HAP-1 (cell line): ENCODE measurements around the gene CRYAB.

Source experiments
- DNase-seq, 2 experiments: peaks; one replicate each; pipeline ENCODE4 v3.0.0-alpha.2; 2016 to 2020; ENCODE audit warnings: low spot score in 2 of 2
- H3K27me3 ChIP-seq: fragments of 250-450 bp; sonication (Bioruptor Pico); 2 replicates; pipeline ENCODE4 v1.5.1; 2020; ENCODE audit warnings: low read depth, mild to moderate bottlenecking, moderate library complexity
- H3K36me3 ChIP-seq: fragments of 250-450 bp; sonication (Bioruptor Pico); replicated peaks from 2 replicates; pipeline ENCODE4 v1.5.1; 2020; ENCODE audit warnings: mild to moderate bottlenecking
- H3K4me1 ChIP-seq: fragments of 250-450 bp; sonication (Bioruptor Pico); 2 replicates; pipeline ENCODE4 v1.5.1; 2020; ENCODE audit warnings: mild to moderate bottlenecking
- H3K4me3 ChIP-seq: fragments of 250-450 bp; sonication (Bioruptor Pico); 2 replicates; pipeline ENCODE4 v1.5.1; 2020; ENCODE audit warnings: mild to moderate bottlenecking, moderate library complexity
- H3K9me3 ChIP-seq: fragments of 250-450 bp; sonication (Bioruptor Pico); 2 replicates; pipeline ENCODE4 v1.5.1; 2020; ENCODE audit warnings: mild to moderate bottlenecking, moderate library complexity
- in situ Hi-C: fragments of 300-500 bp; cut with MboI; formaldehyde crosslinking; loops from 3 replicates; pipeline ENCODE4 v1.14.3; 2020; ENCODE audit warnings: low sequenced_read_pairs, inconsistent platforms, mixed read lengths

The CRYAB gene

GRCh38 chr11:111923951-111924350 lies 12.4 kb upstream of the CRYAB start:
- H3K4me3 ChIP-seq = no peak overlapping the region
- no peaks in the 10 kb centered on the region for H3K9me3 ChIP-seq
- H3K27me3 ChIP-seq = no peaks in the 10 kb centered on the region
- no peak for DNase-seq
- H3K4me1 ChIP-seq = peaks cover 12% of the 10 kb centered on the region
- no peaks in the 10 kb centered on the region for H3K36me3 ChIP-seq
- in situ Hi-C loops = no loop called here

- no peaks in the 10 kb centered on the region for H3K27me3 ChIP-seq
- no peaks in the 10 kb centered on the region for H3K9me3 ChIP-seq
- no peak overlapping the region for H3K4me3 ChIP-seq
- H3K36me3 ChIP-seq = no peaks in the 10 kb centered on the region
- peaks cover 12% of the 10 kb centered on the region for H3K4me1 ChIP-seq
- no peak for DNase-seq
- in situ Hi-C loops = no loop called here
Measured at GRCh38 chr11:111923351-111923788, 11.8 kb upstream of the CRYAB start.

GRCh38 chr11:111922803-111923202 lies 11.2 kb upstream of the CRYAB start:
- in situ Hi-C loops = no loop called here
- no peak for DNase-seq
- peaks cover 12% of the 10 kb centered on the region for H3K4me1 ChIP-seq

GRCh38 chr11:111921541-111922230 lies 10.1 kb upstream of the CRYAB start:
- in situ Hi-C loops = no loop called here

More at GRCh38 chr11:111922803-111923202, 11.2 kb upstream of the CRYAB start:
- Histone ChIP-seq H3K4me3 (no peak overlapping the region), H3K27me3 (no peaks in the 10 kb centered on the region), H3K9me3 (no peaks in the 10 kb centered on the region), H3K36me3 (no peaks in the 10 kb centered on the region)

GRCh38 chr11:111920908-111921307 lies 9.3 kb upstream of the CRYAB start:
- Histone ChIP-seq H3K9me3 (no peaks in the 10 kb centered on the region), H3K36me3 (no peaks in the 10 kb centered on the region), H3K27me3 (no peaks in the 10 kb centered on the region), H3K4me3 (no peak overlapping the region), H3K4me1 (peaks cover under 1% of the 10 kb centered on the region; the same call in 1 of the 2 replicates)
- no peak for DNase-seq
- in situ Hi-C loops = no loop called here

More at GRCh38 chr11:111921541-111922230, 10.1 kb upstream of the CRYAB start:
- H3K4me1 ChIP-seq = peaks cover 7% of the 10 kb centered on the region
- no peak for DNase-seq
- no peaks in the 10 kb centered on the region for H3K36me3 ChIP-seq
- H3K9me3 ChIP-seq = no peaks in the 10 kb centered on the region
- no peaks in the 10 kb centered on the region for H3K27me3 ChIP-seq
- H3K4me3 ChIP-seq = no peak overlapping the region

- H3K4me3 ChIP-seq = no peak within 1 kb of the TSS
- H3K9me3 ChIP-seq = no peaks in the 10 kb centered on the region
- no peaks in the 10 kb centered on the region for H3K36me3 ChIP-seq
- H3K27me3 ChIP-seq = no peaks in the 10 kb centered on the region
- no peak for DNase-seq
- H3K4me1 ChIP-seq = peaks cover 8% of the 10 kb centered on the region
- in situ Hi-C loops = no loop called here
Measured at GRCh38 chr11:111918390-111919256, 7.1 kb upstream of the CRYAB start, which contains the start of gene C11orf52. Gene C11orf52, plus strand, starts transcription at chr11:111918913. Its CDS starts 60 bp downstream, at chr11:111918973.

- Histone ChIP-seq H3K4me1 (peaks cover 8% of the 10 kb centered on the region), H3K4me3 (no peak overlapping the region), H3K36me3 (no peaks in the 10 kb centered on the region), H3K9me3 (no peaks in the 10 kb centered on the region), H3K27me3 (no peaks in the 10 kb centered on the region)
- DNase-seq = no peak
- in situ Hi-C loops = no loop called here
Measured at GRCh38 chr11:111917788-111918187, 6.2 kb upstream of the CRYAB start.

- H3K36me3 ChIP-seq = no peaks in the 10 kb centered on the region
- no peak for DNase-seq
- H3K4me1 ChIP-seq = peaks cover 8% of the 10 kb centered on the region
- no peak overlapping the region for H3K4me3 ChIP-seq
- in situ Hi-C loops = no loop called here
- no peaks in the 10 kb centered on the region for H3K27me3 ChIP-seq
- H3K9me3 ChIP-seq = no peaks in the 10 kb centered on the region
Measured at GRCh38 chr11:111917312-111917711, 5.7 kb upstream of the CRYAB start.

GRCh38 chr11:111916768-111917167 lies 5.2 kb upstream of the CRYAB start:
- no peak for DNase-seq
- Histone ChIP-seq H3K4me1 (peaks cover 8% of the 10 kb centered on the region), H3K27me3 (no peaks in the 10 kb centered on the region), H3K36me3 (no peaks in the 10 kb centered on the region), H3K4me3 (no peak overlapping the region), H3K9me3 (no peaks in the 10 kb centered on the region)
- in situ Hi-C loops = no loop called here

GRCh38 chr11:111913997-111914396 lies 2.4 kb upstream of the CRYAB start:
- Histone ChIP-seq H3K36me3 (no peaks in the 10 kb centered on the region), H3K4me1 (peaks cover 8% of the 10 kb centered on the region), H3K27me3 (no peaks in the 10 kb centered on the region), H3K9me3 (no peaks in the 10 kb centered on the region), H3K4me3 (no peak overlapping the region)
- peak in 1 of 2 experiments; percentile 23 for DNase-seq
- in situ Hi-C loops = no loop called here

- H3K4me1 ChIP-seq = peaks cover 8% of the 10 kb centered on the region
- H3K27me3 ChIP-seq = no peaks in the 10 kb centered on the region
- no peak overlapping the region for H3K4me3 ChIP-seq
Measured at GRCh38 chr11:111913031-111913861, 1.7 kb upstream of the CRYAB start.

GRCh38 chr11:111912535-111912934 lies 965 bp upstream of the CRYAB start, which contains the start of gene HSPB2:
Gene HSPB2, plus strand, starts transcription at chr11:111912734. Its CDS starts 96 bp downstream, at chr11:111912830.
- Histone ChIP-seq H3K27me3 (no peaks in the 10 kb centered on the region), H3K4me3 (no peak within 1 kb of the TSS), H3K36me3 (no peaks in the 10 kb centered on the region), H3K9me3 (no peaks in the 10 kb centered on the region), H3K4me1 (peaks cover 8% of the 10 kb centered on the region)
- DNase-seq = no peak
- in situ Hi-C loops = no loop called here

More at GRCh38 chr11:111913031-111913861, 1.7 kb upstream of the CRYAB start:
- H3K36me3 ChIP-seq = no peaks in the 10 kb centered on the region
- H3K9me3 ChIP-seq = no peaks in the 10 kb centered on the region
- in situ Hi-C loops = no loop called here
- DNase-seq = no peak
